ENCODE measurements around the gene ACSM5. TPM values are rescaled to one million over a fixed set of nuclear protein-coding genes. Genes with fewer than 3 reads are reported as not detected.

Gene ACSM5, protein sequence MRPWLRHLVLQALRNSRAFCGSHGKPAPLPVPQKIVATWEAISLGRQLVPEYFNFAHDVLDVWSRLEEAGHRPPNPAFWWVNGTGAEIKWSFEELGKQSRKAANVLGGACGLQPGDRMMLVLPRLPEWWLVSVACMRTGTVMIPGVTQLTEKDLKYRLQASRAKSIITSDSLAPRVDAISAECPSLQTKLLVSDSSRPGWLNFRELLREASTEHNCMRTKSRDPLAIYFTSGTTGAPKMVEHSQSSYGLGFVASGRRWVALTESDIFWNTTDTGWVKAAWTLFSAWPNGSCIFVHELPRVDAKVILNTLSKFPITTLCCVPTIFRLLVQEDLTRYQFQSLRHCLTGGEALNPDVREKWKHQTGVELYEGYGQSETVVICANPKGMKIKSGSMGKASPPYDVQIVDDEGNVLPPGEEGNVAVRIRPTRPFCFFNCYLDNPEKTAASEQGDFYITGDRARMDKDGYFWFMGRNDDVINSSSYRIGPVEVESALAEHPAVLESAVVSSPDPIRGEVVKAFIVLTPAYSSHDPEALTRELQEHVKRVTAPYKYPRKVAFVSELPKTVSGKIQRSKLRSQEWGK
- total RNA-seq = 10 to 100 TPM in 1 of 4 donors, 1 to 10 TPM in 3; 1.8 to 12.5 (median 3.3) TPM
- 2.3 TPM for polyA plus RNA-seq
- long read RNA-seq, donor 1, partial matches to known transcripts = 0 of 9 reads
- long read RNA-seq, donor 1, other reads (novel, unspliced or antisense) = 1 of 9 reads
- long read RNA-seq, donor 2, partial matches to known transcripts = 2 of 4 reads
- long read RNA-seq, donor 2, other reads (novel, unspliced or antisense) = 1 of 4 reads
- long read RNA-seq, donor 3, transcript ACSM5-201 (14 exons, 2,796 nt) = major isoform, 6 of 7 reads
- long read RNA-seq, donor 3, partial matches to known transcripts = 0 of 7 reads
- long read RNA-seq, donor 3, other reads (novel, unspliced or antisense) = 0 of 7 reads
- long read RNA-seq, donor 4, partial matches to known transcripts = 3 of 13 reads
- long read RNA-seq, donor 4, other reads (novel, unspliced or antisense) = 5 of 13 reads

GRCh38 chr16:20409398-20410120 is at the start of gene ACSM5:
Gene ACSM5 (plus strand): TSS chr16:20409534. CDS start chr16:20411485, 1,951 bp downstream.
- no peak within 1 kb of the TSS for H3K27ac ChIP-seq (ENCODE audit: low read length)
- no peaks in the 10 kb centered on the region for H3K9me3 ChIP-seq (ENCODE audit: control insufficient read depth, low read length)
- peak; percentile 78 to 89 (median 89) for DNase-seq

DNA sequence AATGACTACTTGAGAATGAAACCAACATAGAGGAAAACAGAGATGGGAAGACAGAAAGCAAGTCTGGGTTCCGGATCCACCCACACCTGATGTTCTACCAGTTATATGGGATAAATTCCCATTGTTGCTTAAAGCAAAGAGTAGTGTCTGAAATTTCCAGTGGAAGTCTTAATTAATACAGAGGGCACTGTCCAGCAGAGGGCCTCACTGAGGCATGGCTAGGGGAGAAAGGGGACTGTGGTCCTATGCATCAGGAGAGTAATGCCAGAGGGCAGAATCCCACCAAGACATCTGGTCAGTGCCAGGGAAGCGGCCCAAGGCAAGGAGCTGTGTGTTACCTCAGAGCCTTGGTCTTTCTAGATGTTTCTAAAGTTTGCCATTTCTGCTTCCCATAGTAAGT is 49.3 kb upstream of the ACSM5 start:
- ATAC-seq = no peak
- H3K27me3 ChIP-seq (ENCODE audit: control insufficient read depth, insufficient read depth) = no peaks in the 10 kb centered on the region
- 48% methylated on average over 2 of the region's 2 CpGs for WGBS
- H3K4me1 ChIP-seq (ENCODE audit: control insufficient read depth, insufficient read depth, low read length) = no peaks in the 10 kb centered on the region
- DNase-seq = no peak
- intact Hi-C loops (cut with DNase I) = no loop called here
- no peak overlapping the region for H3K4me3 ChIP-seq (ENCODE audit: low read length)
- no peak overlapping the region for H3K27ac ChIP-seq (ENCODE audit: low read length)
- H3K9me3 ChIP-seq (ENCODE audit: control insufficient read depth, low read length) = no peaks in the 10 kb centered on the region

More at GRCh38 chr16:20409398-20410120, at the start of gene ACSM5:
- WGBS = 69% methylated on average over 6 of the region's 6 CpGs
- H3K27me3 ChIP-seq (ENCODE audit: control insufficient read depth, insufficient read depth) = no peaks in the 10 kb centered on the region
- peak within 1 kb of the TSS; percentile 10 for H3K4me3 ChIP-seq (ENCODE audit: low read length)
- no peaks in the 10 kb centered on the region for H3K4me1 ChIP-seq (ENCODE audit: control insufficient read depth, insufficient read depth, low read length)
- peak; percentile 62 to 91 for ATAC-seq
- intact Hi-C loops (cut with DNase I) = no loop called here

DNA sequence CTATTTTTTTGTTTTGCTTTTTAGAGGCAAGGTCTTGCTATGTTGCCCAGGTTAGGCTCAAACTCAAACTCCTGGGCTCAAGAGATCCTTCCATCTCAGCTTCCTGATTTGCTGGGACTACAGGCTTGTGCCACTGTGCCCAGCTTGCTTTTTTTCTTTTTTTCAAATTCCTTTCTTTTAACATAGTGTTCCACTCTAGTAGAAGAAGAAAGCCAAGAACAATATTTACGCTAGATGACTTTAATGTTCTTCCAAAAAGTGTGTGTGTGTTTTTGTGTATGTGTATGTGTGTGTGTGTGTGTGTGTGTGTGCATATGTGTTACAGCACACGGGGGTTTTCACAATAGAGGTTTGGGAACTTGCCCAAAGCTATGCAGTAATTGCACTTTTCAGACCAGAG is 46.1 kb upstream of the ACSM5 start:
- no peak overlapping the region for H3K27ac ChIP-seq (ENCODE audit: low read length)
- DNase-seq (no peak), ATAC-seq (no peak)
- 61% methylated on average over 2 of the region's 2 CpGs for WGBS
- H3K4me3 ChIP-seq (ENCODE audit: low read length) = no peak overlapping the region
- no peaks in the 10 kb centered on the region for H3K9me3 ChIP-seq (ENCODE audit: control insufficient read depth, low read length)
- no peaks in the 10 kb centered on the region for H3K27me3 ChIP-seq (ENCODE audit: control insufficient read depth, insufficient read depth)
- intact Hi-C loops (cut with DNase I) = no loop called here
- no peaks in the 10 kb centered on the region for H3K4me1 ChIP-seq (ENCODE audit: control insufficient read depth, insufficient read depth, low read length)

GRCh38 chr16:20364051-20364450 is 45.3 kb upstream of the ACSM5 start:
- ATAC-seq (no peak), DNase-seq (no peak)
- intact Hi-C loops (cut with DNase I) = no loop called here
- H3K4me3 ChIP-seq (ENCODE audit: low read length) = no peak overlapping the region
- H3K9me3 ChIP-seq (ENCODE audit: control insufficient read depth, low read length) = no peaks in the 10 kb centered on the region
- H3K27ac ChIP-seq (ENCODE audit: low read length) = no peak overlapping the region
- H3K27me3 ChIP-seq (ENCODE audit: control insufficient read depth, insufficient read depth) = no peaks in the 10 kb centered on the region
- 62% methylated on average over 3 of the region's 3 CpGs for WGBS
- no peaks in the 10 kb centered on the region for H3K4me1 ChIP-seq (ENCODE audit: control insufficient read depth, insufficient read depth, low read length)

DNA sequence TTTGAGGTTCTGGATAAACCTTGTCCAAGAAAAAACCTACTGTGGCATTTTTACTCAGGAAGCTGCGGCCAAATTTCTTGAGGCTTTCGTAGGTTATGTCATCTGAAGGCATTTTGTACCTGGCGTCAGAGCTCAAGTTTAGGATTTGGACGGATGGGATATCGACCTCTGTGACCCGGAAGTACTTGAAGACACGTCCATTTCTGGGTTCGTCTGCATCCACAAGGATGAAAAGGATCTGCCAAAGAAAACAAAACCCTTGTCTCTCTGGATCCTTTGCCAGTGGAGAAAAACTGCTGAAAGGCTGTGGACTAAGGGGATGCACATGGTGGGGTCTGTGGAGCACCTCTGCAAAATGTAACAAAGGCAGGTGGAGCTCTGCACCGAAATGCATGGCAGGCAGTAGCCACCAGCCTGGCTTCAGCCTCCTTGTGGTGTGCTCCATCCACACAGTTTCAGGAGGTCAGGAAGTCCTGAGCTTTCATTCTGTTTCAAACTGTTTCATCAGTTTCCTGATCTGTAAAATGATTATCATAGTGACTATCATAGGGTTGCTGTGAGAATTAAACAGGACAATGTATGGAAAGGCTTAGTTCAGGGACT is 39.8 kb upstream of the ACSM5 start:
- no peak overlapping the region for H3K27ac ChIP-seq (ENCODE audit: low read length)
- H3K4me1 ChIP-seq (ENCODE audit: control insufficient read depth, insufficient read depth, low read length) = no peaks in the 10 kb centered on the region
- intact Hi-C loops (cut with DNase I) = no loop called here
- 63% methylated on average over 9 of the region's 9 CpGs for WGBS
- H3K27me3 ChIP-seq (ENCODE audit: control insufficient read depth, insufficient read depth) = no peaks in the 10 kb centered on the region
- no peak for DNase-seq
- ATAC-seq = no peak
- H3K4me3 ChIP-seq (ENCODE audit: low read length) = no peak overlapping the region
- H3K9me3 ChIP-seq (ENCODE audit: control insufficient read depth, low read length) = no peaks in the 10 kb centered on the region

DNA sequence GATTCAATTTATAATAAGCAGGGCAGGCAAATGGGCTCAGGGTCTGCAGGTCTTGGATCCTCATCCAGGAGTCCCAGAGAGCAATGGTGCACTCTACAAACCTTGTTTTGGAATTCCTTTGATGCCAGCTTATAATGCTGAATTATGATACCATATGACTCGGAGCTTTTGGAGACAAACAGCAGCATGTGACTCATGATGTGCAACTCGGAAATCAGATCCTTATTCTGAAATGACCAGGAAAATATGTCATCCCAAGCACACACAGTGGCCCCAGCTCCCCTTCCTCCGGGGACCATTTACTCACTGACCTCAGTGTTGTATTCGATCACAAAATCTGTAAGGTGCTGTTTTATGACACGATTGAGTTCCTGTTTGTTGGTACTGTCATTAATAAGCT is 36.6 kb upstream of the ACSM5 start:
- Histone ChIP-seq H3K27ac (ENCODE audit: low read length) (no peak overlapping the region), H3K27me3 (ENCODE audit: control insufficient read depth, insufficient read depth) (no peaks in the 10 kb centered on the region), H3K4me1 (ENCODE audit: control insufficient read depth, insufficient read depth, low read length) (no peaks in the 10 kb centered on the region), H3K9me3 (ENCODE audit: control insufficient read depth, low read length) (no peaks in the 10 kb centered on the region), H3K4me3 (ENCODE audit: low read length) (no peak overlapping the region)
- ATAC-seq (no peak), DNase-seq (no peak)
- intact Hi-C loops (cut with DNase I) = no loop called here
- WGBS = 75% methylated on average over 5 of the region's 5 CpGs

GRCh38 chr16:20377181-20377580 is 32.2 kb upstream of the ACSM5 start:
- Histone ChIP-seq H3K27ac (ENCODE audit: low read length) (no peak overlapping the region), H3K9me3 (ENCODE audit: control insufficient read depth, low read length) (no peaks in the 10 kb centered on the region), H3K27me3 (ENCODE audit: control insufficient read depth, insufficient read depth) (no peaks in the 10 kb centered on the region), H3K4me3 (ENCODE audit: low read length) (no peak overlapping the region), H3K4me1 (ENCODE audit: control insufficient read depth, insufficient read depth, low read length) (no peaks in the 10 kb centered on the region)
- DNase-seq = no peak
- intact Hi-C loops (cut with DNase I) = no loop called here
- ATAC-seq = no peak
- WGBS = 77% methylated on average over 5 of the region's 5 CpGs

GRCh38 chr16:20380782-20381181 is 28.6 kb upstream of the ACSM5 start:
- no peaks in the 10 kb centered on the region for H3K27me3 ChIP-seq (ENCODE audit: control insufficient read depth, insufficient read depth)
- H3K27ac ChIP-seq (ENCODE audit: low read length) = no peak overlapping the region
- no peaks in the 10 kb centered on the region for H3K9me3 ChIP-seq (ENCODE audit: control insufficient read depth, low read length)
- ATAC-seq = no peak
- DNase-seq = no peak
- no peak overlapping the region for H3K4me3 ChIP-seq (ENCODE audit: low read length)
- WGBS = 33% methylated on average over 3 of the region's 3 CpGs
- intact Hi-C loops (cut with DNase I) = loop anchor here (5.0 to 10.0 kb wide), 2 partner anchors 473 to 476 kb away; no protein-coding TSS in a partner anchor
- no peaks in the 10 kb centered on the region for H3K4me1 ChIP-seq (ENCODE audit: control insufficient read depth, insufficient read depth, low read length)

DNA sequence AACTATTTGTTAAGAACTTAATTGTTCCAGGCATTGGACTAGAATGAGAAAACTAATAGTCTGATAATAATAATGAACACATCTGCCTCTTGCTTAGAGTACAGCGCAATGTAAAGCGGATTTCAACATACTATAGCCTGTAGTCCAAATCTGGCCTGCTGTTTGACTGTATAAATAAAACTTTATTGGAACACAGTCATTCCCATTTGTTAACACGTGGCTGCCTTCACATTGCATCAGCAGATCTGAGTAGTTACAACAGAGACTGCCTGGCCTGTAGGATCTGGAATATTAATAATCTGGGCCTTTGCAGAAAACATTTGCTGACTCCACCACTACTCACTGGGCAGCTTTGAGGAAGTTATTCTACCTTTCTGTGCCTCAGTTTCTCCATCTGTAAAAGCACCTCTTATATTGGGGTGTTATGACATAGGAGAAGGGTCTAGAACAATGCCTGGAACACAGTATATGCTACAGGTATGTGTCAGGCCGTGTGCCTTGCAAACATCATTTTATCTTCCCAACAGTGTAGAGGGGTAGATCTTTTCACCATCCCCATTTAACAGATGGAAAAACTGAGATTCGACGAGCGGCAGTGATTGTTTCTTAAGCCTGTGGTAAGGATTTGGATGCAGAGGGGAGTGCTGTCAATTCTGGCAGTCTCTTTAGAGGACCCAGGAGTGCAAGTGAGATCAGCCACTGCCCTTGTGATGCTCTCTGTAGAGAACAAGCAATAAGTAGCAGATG is 27.0 kb upstream of the ACSM5 start:
- 90% methylated on average over 7 of the region's 7 CpGs for WGBS
- intact Hi-C loops (cut with DNase I) = loop anchor here (5.0 to 10.0 kb wide), 2 partner anchors 475 to 478 kb away; no protein-coding TSS in a partner anchor

More for the DNA sequence above, 27.0 kb upstream of the ACSM5 start:
- no peak overlapping the region for H3K27ac ChIP-seq (ENCODE audit: low read length)
- ATAC-seq = no peak
- H3K9me3 ChIP-seq (ENCODE audit: control insufficient read depth, low read length) = no peaks in the 10 kb centered on the region
- H3K4me3 ChIP-seq (ENCODE audit: low read length) = no peak overlapping the region
- no peak for DNase-seq
- no peaks in the 10 kb centered on the region for H3K27me3 ChIP-seq (ENCODE audit: control insufficient read depth, insufficient read depth)
- H3K4me1 ChIP-seq (ENCODE audit: control insufficient read depth, insufficient read depth, low read length) = no peaks in the 10 kb centered on the region

Measured in right cardiac atrium (tissue), 5 donors.